HG03575 (cell line): Measurements from ENCODE around the gene MYBPC2.

Experiments
- ATAC-seq: cut with Tn5 transposase; IDR thresholded peaks from one replicate; pipeline ENCODE4 v1.9.1; 2021; ENCODE audit not compliant: unreplicated experiment, insufficient number of reproducible peaks, low FRiP score; ENCODE audit errors: extremely low read depth

Gene MYBPC2

GRCh38 chr19:50508843-50509190 is 76.1 kb downstream of the MYBPC2 start:
- no peak for ATAC-seq

GRCh38 chr19:50509366-50509765 is 76.7 kb downstream of the MYBPC2 start:
- no peak for ATAC-seq

- no peak for ATAC-seq
Measured at GRCh38 chr19:50510121-50510670, 77.5 kb downstream of the MYBPC2 start.

GRCh38 chr19:50510700-50511068 is 78.0 kb downstream of the MYBPC2 start:
- ATAC-seq: no peak

- ATAC-seq: no peak
Measured at GRCh38 chr19:50511069-50511822, 78.6 kb downstream of the MYBPC2 start, which contains the start of gene JOSD2. Gene JOSD2, minus strand, starts transcription at chr19:50511191. Its CDS starts 760 bp downstream, at chr19:50510431.

- ATAC-seq: no peak
Measured at GRCh38 chr19:50512112-50512998, 79.7 kb downstream of the MYBPC2 start.

- no peak for ATAC-seq
Measured at GRCh38 chr19:50512999-50513745, 80.5 kb downstream of the MYBPC2 start.

- ATAC-seq: no peak
Measured at GRCh38 chr19:50513746-50514345, 81.2 kb downstream of the MYBPC2 start, which contains the start of gene ASPDH. Gene ASPDH, minus strand, starts transcription at chr19:50513913. Its CDS starts 90 bp downstream, at chr19:50513823.

- no peak for ATAC-seq
Measured at GRCh38 chr19:50514346-50515167, 81.9 kb downstream of the MYBPC2 start.

GRCh38 chr19:50515168-50515561 is 82.5 kb downstream of the MYBPC2 start:
- no peak for ATAC-seq
